ENCODE data around the gene MRGPRF.
A peak's percentile ranks its signal among the peaks of the same experiment; 100 is the strongest.

The MRGPRF gene

DNA sequence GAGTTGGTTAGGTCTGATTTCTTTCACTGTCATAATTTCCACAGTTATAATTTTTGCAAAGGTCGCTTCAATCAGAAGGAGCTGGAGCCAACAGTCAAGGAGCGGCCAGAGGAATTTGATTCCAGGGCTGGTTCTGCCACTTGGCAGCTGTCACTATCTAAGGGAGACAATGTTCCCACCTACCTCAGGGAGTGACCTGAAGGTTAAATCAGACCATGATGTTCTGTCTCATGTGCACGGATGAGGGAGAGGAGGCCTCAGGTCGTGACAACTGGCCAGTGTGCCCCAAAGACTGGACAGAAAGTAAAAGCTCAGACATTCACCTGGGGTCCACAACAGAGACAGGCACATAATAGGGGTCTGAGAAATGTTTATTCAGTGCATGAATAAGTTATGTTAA lies 39.8 kb downstream of the MRGPRF start:
- H3K9me3 ChIP-seq (ENCODE audit: severe bottlenecking): peaks cover 3% of the 10 kb centered on the region
- no peak overlapping the region for H3K27ac ChIP-seq
- H3K4me3 ChIP-seq (ENCODE audit: low read depth, low read length): no peak overlapping the region
- H3K36me3 ChIP-seq: no peaks in the 10 kb centered on the region
- TF ChIP-seq, protein P1, sequence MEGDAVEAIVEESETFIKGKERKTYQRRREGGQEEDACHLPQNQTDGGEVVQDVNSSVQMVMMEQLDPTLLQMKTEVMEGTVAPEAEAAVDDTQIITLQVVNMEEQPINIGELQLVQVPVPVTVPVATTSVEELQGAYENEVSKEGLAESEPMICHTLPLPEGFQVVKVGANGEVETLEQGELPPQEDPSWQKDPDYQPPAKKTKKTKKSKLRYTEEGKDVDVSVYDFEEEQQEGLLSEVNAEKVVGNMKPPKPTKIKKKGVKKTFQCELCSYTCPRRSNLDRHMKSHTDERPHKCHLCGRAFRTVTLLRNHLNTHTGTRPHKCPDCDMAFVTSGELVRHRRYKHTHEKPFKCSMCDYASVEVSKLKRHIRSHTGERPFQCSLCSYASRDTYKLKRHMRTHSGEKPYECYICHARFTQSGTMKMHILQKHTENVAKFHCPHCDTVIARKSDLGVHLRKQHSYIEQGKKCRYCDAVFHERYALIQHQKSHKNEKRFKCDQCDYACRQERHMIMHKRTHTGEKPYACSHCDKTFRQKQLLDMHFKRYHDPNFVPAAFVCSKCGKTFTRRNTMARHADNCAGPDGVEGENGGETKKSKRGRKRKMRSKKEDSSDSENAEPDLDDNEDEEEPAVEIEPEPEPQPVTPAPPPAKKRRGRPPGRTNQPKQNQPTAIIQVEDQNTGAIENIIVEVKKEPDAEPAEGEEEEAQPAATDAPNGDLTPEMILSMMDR (IDR thresholded peaks at IDR 0.05; ENCODE audit: low read depth, low read length): no peak
- no peak for DNase-seq
- no peaks in the 10 kb centered on the region for H3K27me3 ChIP-seq (ENCODE audit: insufficient read depth, low read depth, severe bottlenecking)

DNA sequence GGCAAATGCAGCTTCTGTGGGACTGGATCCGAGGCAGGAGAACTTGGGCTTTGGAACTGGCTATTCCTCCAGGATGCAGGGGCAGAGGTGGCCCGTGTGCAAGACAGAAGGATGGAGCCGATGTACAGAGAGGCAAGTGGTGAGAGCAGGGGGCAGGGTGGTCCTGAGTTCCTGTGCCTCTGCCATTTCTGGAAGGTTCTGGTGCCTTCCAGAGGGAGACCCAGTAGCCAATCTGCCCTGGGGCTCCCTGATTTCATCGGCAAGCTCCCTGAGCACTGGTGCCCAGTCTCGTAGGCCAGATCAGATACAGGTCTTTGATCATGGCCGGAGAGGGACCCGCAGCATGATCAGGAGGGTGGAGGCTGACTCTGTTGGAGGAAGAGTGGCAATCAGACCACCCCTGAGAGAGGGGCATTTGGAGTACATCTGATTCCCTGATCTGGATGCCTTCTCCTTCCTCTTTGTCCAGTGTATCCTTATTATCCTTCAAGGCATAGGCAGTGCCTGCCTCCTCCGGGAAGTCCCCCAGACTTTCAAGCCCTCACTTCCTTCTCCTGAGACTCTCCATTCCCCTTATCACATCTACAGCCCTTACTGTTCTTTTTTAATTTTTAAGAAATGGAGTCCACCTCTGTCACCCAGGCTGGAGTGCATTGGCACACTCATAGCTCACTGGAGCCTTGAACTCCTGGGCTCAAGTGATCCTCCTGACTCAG lies 42.0 kb downstream of the MRGPRF start:
- DNase-seq: no peak
- peaks cover 3% of the 10 kb centered on the region for H3K9me3 ChIP-seq (ENCODE audit: severe bottlenecking)
- H3K27ac ChIP-seq: no peak overlapping the region
- H3K4me3 ChIP-seq (ENCODE audit: low read depth, low read length): no peak overlapping the region
- H3K36me3 ChIP-seq: no peaks in the 10 kb centered on the region
- TF ChIP-seq, protein P1 (IDR thresholded peaks at IDR 0.05; ENCODE audit: low read depth, low read length): no peak
- no peaks in the 10 kb centered on the region for H3K27me3 ChIP-seq (ENCODE audit: insufficient read depth, low read depth, severe bottlenecking)

DNA sequence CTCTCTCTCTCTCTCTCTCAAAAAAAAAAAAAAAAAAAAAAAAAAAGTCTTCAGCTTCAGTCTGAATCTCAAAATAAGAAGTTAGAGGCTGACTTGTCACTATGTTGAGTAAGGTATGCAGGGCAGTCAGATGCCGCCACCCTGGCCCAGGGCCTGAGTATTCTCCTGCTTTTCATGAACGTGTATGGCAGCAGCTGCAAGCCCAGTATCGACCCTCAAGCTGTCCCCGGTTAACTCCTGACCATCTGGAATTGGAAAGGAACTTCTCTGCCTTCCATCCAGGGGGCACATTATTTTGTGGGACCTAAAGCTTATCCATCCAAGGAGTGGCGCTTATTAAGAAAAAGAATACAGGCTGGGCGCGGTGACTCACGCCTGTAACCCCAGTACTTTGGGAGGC lies 43.7 kb downstream of the MRGPRF start:
- H3K9me3 ChIP-seq (ENCODE audit: severe bottlenecking): no peaks in the 10 kb centered on the region
- no peak overlapping the region for H3K4me3 ChIP-seq (ENCODE audit: low read depth, low read length)
- H3K36me3 ChIP-seq: no peaks in the 10 kb centered on the region
- no peaks in the 10 kb centered on the region for H3K27me3 ChIP-seq (ENCODE audit: insufficient read depth, low read depth, severe bottlenecking)
- H3K27ac ChIP-seq: no peak overlapping the region
- DNase-seq: peak; percentile 40
- TF ChIP-seq, protein P1 (IDR thresholded peaks at IDR 0.05; ENCODE audit: low read depth, low read length): no peak

DNA sequence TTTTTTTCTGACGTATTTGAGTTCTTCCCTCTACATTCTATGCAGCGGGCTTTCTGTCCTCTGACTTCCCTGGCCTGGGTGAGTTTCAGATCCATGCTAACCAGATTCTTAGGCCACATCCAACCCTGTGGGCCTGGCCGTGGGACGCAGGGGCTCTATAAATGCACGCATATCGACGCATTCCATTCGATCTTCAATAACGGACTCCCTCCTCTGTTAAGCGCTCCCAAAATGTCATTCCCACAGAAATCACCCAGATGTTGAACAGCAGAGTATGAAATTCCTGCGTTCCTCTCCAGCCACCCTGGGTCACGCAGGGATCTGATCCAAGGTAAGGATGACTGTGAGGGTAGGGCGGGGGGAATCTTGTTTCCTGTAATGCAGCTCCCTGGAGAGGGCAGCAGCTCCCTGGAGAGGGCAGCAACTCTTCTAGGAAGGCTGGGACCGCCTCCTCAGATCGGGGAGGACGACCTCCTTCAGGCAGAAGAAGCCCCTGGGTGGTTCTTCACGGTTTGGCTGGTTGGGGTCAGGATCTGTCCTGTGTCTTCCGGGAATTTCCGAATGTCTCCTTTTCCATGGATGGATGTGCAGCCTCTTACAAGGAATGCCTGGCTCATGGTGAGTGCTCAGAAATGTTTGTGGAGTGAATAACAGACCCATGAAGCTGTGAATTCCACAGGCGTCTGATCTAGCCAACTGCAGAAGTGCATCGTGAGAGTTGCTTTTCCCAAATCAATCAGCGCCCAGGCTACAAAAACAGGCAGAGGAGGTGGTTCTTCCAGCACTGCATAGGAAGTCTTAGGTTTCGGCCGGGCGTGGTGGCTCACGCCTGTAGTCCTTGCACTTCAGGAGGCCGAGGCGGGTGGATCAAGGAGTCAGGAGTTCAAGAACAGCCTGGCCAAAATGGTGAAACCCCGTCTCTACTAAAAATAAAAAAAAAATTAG lies 44.5 kb downstream of the MRGPRF start:
- Histone ChIP-seq H3K9me3 (ENCODE audit: severe bottlenecking) (no peaks in the 10 kb centered on the region), H3K4me3 (ENCODE audit: low read depth, low read length) (no peak overlapping the region), H3K27ac (no peak overlapping the region), H3K36me3 (no peaks in the 10 kb centered on the region), H3K27me3 (ENCODE audit: insufficient read depth, low read depth, severe bottlenecking) (no peaks in the 10 kb centered on the region)
- TF ChIP-seq, protein P1 (IDR thresholded peaks at IDR 0.05; ENCODE audit: low read depth, low read length): peak; percentile 25; the same call in 1 of the 2 replicates
- DNase-seq: no peak

DNA sequence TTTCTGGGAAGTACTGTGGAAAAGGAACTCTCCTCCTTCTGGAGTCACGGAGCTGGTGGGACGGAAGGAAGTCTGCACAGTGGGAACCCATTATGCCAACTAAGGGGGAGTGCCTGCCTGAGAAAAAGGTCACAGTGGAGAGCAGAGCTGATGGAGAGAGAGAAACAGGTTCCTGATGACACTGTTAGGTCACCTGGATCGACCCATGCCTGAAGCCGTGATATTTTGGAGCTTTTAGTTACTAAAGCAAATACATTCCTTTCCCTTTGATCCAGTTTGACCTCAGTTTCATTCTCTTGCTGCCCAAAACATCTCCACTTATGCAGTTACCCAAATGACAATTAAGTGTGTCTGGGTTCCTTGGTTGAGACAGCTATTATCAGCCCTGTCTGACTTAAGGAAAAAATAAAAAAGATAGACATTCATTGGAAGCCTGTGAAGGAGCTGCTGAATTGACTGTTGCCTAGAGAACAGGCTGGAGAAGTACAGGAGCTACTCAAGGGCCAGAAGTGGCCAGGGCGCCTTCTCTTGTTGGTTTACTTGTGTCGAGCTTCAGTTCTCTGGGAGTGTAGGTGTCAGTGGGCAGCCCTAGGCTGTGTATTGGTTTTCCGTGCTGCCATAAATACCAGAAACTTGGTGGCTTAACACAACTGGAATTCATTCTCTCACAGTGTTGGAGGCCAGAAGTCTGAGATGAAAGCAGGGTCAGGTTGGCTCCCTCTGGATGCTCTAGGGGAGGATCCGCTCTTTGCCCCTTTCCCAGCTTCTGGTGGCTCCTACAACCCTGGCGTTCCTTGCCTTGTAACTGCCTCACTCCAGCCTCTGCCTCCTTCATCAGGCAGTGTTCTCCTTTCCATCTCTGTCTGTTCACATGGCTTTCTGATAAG lies 45.9 kb downstream of the MRGPRF start:
- DNase-seq: no peak
- Histone ChIP-seq H3K36me3 (no peaks in the 10 kb centered on the region), H3K4me3 (ENCODE audit: low read depth, low read length) (no peak overlapping the region), H3K27me3 (ENCODE audit: insufficient read depth, low read depth, severe bottlenecking) (no peaks in the 10 kb centered on the region), H3K9me3 (ENCODE audit: severe bottlenecking) (no peaks in the 10 kb centered on the region), H3K27ac (no peak overlapping the region)
- TF ChIP-seq, protein P1 (IDR thresholded peaks at IDR 0.05; ENCODE audit: low read depth, low read length): no peak

All from WERI-Rb-1 (cell line).